ENCODE results near the gene RPRD1B.

Gene RPRD1B

DNA sequence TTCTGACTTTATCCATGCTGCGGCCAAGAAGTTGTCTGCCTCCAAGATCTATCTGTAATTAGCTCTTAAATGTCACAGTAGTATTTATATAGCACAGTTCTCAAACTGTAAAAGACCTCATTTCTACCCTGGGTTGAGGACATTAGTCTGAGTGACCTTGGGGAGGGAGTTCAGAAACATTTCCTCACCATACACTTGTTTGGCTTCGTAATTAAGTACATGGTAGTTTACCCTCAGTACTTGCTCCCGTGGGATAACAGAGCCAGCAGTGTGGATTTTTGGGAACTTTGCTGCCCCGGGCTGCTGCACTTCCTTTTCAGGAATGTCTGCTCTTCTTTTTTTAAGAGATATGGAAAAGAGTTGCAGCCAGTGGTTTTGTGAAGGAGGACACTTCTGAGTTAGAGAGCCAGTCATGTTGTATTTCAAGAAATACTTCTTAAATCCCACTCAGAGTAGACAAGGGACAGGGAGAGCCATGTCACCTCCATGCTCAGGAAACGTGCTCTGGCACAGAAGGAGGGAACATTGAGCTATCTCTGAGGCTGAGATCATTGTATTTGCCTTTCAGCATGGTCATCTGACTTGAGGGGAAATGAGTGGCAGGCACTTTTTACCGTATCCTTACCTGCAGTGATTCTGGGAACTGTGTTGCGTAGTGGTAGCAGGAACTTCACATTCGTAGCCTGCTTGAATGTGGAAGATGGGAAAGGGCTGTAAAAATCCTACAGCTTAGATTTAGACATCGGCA lies 33.6 kb downstream of the RPRD1B start:
- no peak for FAIRE-seq
- TF ChIP-seq PAX5 (IDR thresholded peaks at IDR 0.05; ENCODE audit: insufficient read depth, low read length, severe bottlenecking) (no peak), POLR2AphosphoS5 (IDR thresholded peaks at IDR 0.05; ENCODE audit: low read depth, low read length) (no peak), POLR2A (IDR thresholded peaks at IDR 0.05; ENCODE audit: low read depth, low read length) (no peak), SPI1 (IDR thresholded peaks at IDR 0.05; ENCODE audit: low read depth, low read length) (no peak), TAF1 (IDR thresholded peaks at IDR 0.05; ENCODE audit: low read depth, low read length) (no peak), POU2F2 (IDR thresholded peaks at IDR 0.05; ENCODE audit: low read depth, low read length) (no peak)
- DNase-seq (ENCODE audit: insufficient read length, low spot score) = no peak

DNA sequence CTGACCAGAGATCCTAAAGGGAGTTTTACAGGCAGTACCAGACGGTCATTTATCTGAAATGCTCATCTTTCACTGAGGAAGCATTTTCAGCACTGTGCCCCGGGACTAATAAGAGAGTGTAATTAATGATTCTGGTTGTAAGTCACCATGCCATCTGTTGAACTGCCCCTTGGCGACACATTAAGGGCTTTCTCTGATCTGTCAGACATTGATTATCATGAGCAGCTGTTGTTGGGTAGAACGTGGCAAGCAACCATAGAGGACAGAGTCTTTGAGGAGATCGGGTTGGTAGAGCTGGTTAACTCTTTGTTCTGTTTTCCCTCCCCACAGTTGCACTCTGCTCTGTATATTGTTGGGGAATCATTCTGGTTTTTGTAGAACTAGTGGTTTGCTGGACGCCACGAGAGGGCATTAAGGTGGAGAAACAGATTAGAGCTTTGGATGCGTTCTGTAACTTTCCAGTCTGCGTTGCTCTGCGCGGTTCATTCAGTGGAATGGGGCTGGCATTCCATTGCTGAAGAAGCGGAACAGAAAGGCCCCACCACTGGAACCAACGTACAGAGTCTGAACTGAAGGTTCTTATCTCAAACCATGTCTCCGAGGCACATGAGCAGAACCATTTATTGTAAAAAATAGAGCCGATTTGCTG lies 34.3 kb downstream of the RPRD1B start:
- no peak for TF ChIP-seq TAF1 (IDR thresholded peaks at IDR 0.05; ENCODE audit: low read depth, low read length)
- TF ChIP-seq POLR2AphosphoS5 (IDR thresholded peaks at IDR 0.05; ENCODE audit: low read depth, low read length) = no peak
- TF ChIP-seq SPI1 (IDR thresholded peaks at IDR 0.05; ENCODE audit: low read depth, low read length) = no peak
- TF ChIP-seq POU2F2 (IDR thresholded peaks at IDR 0.05; ENCODE audit: low read depth, low read length) = no peak
- TF ChIP-seq PAX5 (IDR thresholded peaks at IDR 0.05; ENCODE audit: insufficient read depth, low read length, severe bottlenecking) = no peak
- no peak for TF ChIP-seq POLR2A (IDR thresholded peaks at IDR 0.05; ENCODE audit: low read depth, low read length)
- DNase-seq (ENCODE audit: insufficient read length, low spot score) (no peak), FAIRE-seq (no peak)

DNA sequence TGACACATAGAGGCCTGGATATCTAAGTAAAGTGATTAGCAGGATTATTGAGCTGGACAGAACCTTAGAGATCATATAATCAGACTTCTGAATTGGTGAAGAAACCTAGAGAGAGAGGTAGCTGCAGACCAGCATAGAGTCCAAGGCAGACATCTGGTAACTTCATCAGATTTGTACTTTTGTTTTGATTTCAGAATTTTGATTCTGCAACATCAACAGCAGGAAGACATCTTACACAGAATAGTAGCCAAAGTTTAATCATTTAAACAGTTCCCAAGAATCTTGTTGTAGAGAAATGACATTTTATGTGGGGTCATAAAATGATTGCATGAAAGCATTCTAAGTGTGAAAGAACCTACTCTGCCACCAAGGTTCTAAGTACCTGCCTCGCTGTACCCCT lies 39.4 kb downstream of the RPRD1B start:
- FAIRE-seq (no peak), DNase-seq (ENCODE audit: insufficient read length, low spot score) (no peak)
- TF ChIP-seq TAF1 (IDR thresholded peaks at IDR 0.05; ENCODE audit: low read depth, low read length) (no peak), PAX5 (IDR thresholded peaks at IDR 0.05; ENCODE audit: insufficient read depth, low read length, severe bottlenecking) (no peak), SPI1 (IDR thresholded peaks at IDR 0.05; ENCODE audit: low read depth, low read length) (no peak), POLR2A (IDR thresholded peaks at IDR 0.05; ENCODE audit: low read depth, low read length) (no peak), POU2F2 (IDR thresholded peaks at IDR 0.05; ENCODE audit: low read depth, low read length) (no peak), POLR2AphosphoS5 (IDR thresholded peaks at IDR 0.05; ENCODE audit: low read depth, low read length) (no peak)

DNA sequence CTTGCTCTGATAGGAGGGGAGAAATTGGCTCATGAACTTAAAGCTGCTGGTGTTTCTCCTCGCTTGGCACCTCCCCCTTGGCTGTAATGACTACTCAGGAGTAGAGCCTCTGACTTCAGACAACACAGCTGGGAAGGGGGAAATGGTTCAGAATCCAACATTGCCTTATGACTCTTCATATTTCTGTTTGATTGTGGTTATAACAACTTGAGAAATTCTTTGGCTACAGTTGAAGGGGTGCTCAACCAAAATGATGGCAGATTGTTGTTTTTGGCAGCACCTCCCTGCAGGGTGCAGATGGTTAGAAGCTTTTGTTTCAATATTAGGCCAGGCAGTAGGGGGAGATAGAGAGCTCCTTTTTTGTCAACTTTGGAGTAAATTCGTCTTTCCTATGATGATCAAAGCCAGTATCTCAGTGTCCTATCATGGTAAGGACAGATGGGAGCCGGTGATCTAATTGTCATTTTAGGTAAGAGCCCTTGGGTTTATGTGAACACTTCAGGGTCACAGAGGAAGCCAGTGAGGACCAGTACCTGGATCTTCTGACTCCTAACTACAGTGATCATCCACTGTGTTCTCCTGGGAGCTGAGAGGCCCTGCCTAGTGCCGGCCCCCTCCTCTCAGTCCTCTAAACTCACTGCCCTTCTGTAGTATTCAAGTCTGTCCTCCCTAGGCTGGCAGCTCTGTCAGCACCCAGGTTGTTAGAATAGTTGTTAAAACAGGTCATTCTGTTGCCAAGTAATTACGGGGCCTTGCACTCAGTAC lies 39.9 kb downstream of the RPRD1B start:
- no peak for DNase-seq (ENCODE audit: insufficient read length, low spot score)
- TF ChIP-seq SPI1 (IDR thresholded peaks at IDR 0.05; ENCODE audit: low read depth, low read length) (no peak), POLR2A (IDR thresholded peaks at IDR 0.05; ENCODE audit: low read depth, low read length) (no peak), PAX5 (IDR thresholded peaks at IDR 0.05; ENCODE audit: insufficient read depth, low read length, severe bottlenecking) (no peak), POLR2AphosphoS5 (IDR thresholded peaks at IDR 0.05; ENCODE audit: low read depth, low read length) (no peak), TAF1 (IDR thresholded peaks at IDR 0.05; ENCODE audit: low read depth, low read length) (no peak), POU2F2 (IDR thresholded peaks at IDR 0.05; ENCODE audit: low read depth, low read length) (no peak)
- FAIRE-seq = no peak

DNA sequence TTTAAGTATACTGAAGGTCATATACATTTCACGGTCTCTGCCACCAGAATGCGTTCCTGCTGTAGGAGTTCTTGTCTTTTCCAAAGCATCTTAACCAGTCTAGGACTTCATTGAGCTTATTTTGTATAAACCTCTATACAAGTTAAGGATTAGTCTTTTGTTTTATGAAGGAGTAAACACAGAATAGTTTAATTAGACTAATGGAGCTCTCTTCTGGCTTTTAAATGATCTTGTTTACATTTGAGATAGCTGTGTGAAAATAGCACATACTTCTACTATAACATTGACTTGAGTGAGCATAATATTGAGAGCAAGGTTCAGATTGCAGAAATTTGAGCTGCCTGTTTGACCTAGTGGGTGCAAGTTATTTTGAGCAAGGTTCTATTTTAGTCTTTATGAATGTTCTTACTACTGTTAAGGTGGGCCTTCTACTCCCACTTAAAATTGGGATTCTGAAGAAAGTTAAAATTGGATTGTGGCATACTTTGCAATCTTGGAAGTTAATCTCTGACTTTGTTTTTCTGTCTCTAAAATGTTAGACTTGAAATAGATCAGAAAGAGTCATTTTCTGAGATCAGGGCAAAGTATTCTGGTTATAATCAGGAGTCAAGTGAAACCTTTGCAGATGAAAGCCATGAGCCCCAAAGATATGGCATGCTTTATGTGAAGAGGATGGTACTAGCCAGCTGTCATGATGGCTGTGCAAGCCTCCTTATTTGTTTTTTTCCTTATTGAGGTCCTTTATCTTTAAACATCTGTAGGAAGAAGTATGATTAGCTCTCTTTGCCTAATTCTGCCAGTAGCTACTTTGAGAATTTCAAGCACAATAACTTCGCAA lies 41.8 kb downstream of the RPRD1B start:
- no peak for DNase-seq (ENCODE audit: insufficient read length, low spot score)
- TF ChIP-seq SPI1 (IDR thresholded peaks at IDR 0.05; ENCODE audit: low read depth, low read length) = no peak
- TF ChIP-seq TAF1 (IDR thresholded peaks at IDR 0.05; ENCODE audit: low read depth, low read length) = no peak
- no peak for TF ChIP-seq POU2F2 (IDR thresholded peaks at IDR 0.05; ENCODE audit: low read depth, low read length)
- TF ChIP-seq POLR2A (IDR thresholded peaks at IDR 0.05; ENCODE audit: low read depth, low read length) = no peak
- no peak for TF ChIP-seq PAX5 (IDR thresholded peaks at IDR 0.05; ENCODE audit: insufficient read depth, low read length, severe bottlenecking)
- TF ChIP-seq POLR2AphosphoS5 (IDR thresholded peaks at IDR 0.05; ENCODE audit: low read depth, low read length) = no peak
- FAIRE-seq = no peak

DNA sequence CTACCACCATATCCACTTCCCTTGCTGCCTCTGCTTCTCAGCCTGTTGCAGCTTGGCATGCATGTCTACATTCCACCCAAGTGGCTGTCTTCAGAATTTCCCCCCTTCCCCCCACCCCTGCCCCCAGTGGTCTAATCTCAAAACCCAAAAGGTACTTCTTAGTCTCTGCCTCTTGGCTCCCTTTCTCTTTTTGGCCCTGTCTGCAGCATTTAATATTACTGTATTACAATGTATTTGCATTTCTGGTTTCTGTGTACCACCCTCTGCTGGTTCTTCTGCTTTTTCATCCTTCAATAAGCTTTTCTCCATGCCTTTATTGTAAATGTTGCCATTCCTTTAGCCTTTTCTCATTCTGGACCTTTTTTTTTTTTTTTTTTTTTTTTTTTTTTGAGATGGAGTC lies 43.0 kb downstream of the RPRD1B start:
- FAIRE-seq (no peak), DNase-seq (ENCODE audit: insufficient read length, low spot score) (no peak)
- no peak for TF ChIP-seq SPI1 (IDR thresholded peaks at IDR 0.05; ENCODE audit: low read depth, low read length)
- no peak for TF ChIP-seq POU2F2 (IDR thresholded peaks at IDR 0.05; ENCODE audit: low read depth, low read length)
- no peak for TF ChIP-seq TAF1 (IDR thresholded peaks at IDR 0.05; ENCODE audit: low read depth, low read length)
- TF ChIP-seq POLR2AphosphoS5 (IDR thresholded peaks at IDR 0.05; ENCODE audit: low read depth, low read length) = no peak
- TF ChIP-seq PAX5 (IDR thresholded peaks at IDR 0.05; ENCODE audit: insufficient read depth, low read length, severe bottlenecking) = no peak

DNA sequence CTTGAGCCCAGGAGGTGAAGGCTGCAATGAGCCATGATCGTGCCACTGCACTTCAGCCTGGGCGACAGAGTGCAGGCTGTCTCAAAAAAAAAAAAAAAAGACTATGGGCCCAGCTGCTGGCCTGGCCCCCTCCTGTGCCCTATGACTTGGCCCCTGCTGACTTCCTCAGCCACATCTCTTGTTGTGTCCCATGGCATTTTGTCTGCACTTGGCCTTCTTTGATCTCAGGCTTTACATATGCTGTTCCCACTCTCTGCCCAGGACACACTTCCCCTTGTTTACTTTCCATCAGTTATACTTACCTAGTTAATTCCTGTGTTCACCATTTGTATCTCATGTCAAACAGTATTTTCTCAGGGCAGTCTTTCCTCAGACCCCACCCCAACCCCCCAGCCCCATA lies 44.5 kb downstream of the RPRD1B start:
- no peak for DNase-seq (ENCODE audit: insufficient read length, low spot score)
- TF ChIP-seq SPI1 (IDR thresholded peaks at IDR 0.05; ENCODE audit: low read depth, low read length) = no peak
- TF ChIP-seq POLR2A (IDR thresholded peaks at IDR 0.05; ENCODE audit: low read depth, low read length) = no peak
- no peak for TF ChIP-seq POU2F2 (IDR thresholded peaks at IDR 0.05; ENCODE audit: low read depth, low read length)
- no peak for TF ChIP-seq TAF1 (IDR thresholded peaks at IDR 0.05; ENCODE audit: low read depth, low read length)
- TF ChIP-seq PAX5 (IDR thresholded peaks at IDR 0.05; ENCODE audit: insufficient read depth, low read length, severe bottlenecking) = no peak
- TF ChIP-seq POLR2AphosphoS5 (IDR thresholded peaks at IDR 0.05; ENCODE audit: low read depth, low read length) = no peak
- FAIRE-seq = no peak

DNA sequence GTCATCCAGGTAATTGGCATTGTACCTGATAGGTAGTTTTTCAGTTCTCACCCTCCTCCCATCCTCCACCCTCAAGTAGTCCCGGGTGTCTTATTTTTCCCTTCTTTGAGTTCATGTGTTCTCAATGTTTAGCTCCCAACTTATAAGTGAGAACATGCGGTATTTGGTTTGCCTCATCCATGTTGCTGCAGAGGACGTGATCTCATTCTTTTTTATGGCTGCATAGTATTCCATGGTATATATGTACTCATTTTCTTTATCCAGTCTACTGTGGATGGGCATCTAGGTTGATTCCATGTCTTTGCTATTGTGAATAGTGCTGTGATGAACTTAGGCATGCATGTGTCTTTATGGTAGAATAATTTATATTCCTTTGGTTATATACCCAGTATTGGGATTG lies 45.8 kb downstream of the RPRD1B start:
- no peak for FAIRE-seq
- no peak for TF ChIP-seq SPI1 (IDR thresholded peaks at IDR 0.05; ENCODE audit: low read depth, low read length)
- TF ChIP-seq POLR2AphosphoS5 (IDR thresholded peaks at IDR 0.05; ENCODE audit: low read depth, low read length) = no peak
- TF ChIP-seq POU2F2 (IDR thresholded peaks at IDR 0.05; ENCODE audit: low read depth, low read length) = no peak
- TF ChIP-seq PAX5 (IDR thresholded peaks at IDR 0.05; ENCODE audit: insufficient read depth, low read length, severe bottlenecking) = no peak
- TF ChIP-seq POLR2A (IDR thresholded peaks at IDR 0.05; ENCODE audit: low read depth, low read length) = no peak
- TF ChIP-seq TAF1 (IDR thresholded peaks at IDR 0.05; ENCODE audit: low read depth, low read length) = no peak
- DNase-seq (ENCODE audit: insufficient read length, low spot score) = no peak
